Gastroesophageal sphincter (tissue), 3 donors: ENCODE results near the gene KRT78.

Experiments
- CTCF ChIP-seq, 4 experiments: fragments of 200-600 bp in 2 of 4; fragments of 450-650 bp in 2 of 4; sonication (generic) in 1 of 4; IDR thresholded peaks; one replicate each; pipeline ENCODE4 v1.5.1; 2017 to 2019; ENCODE audit warnings: antibody characterized with exemption in 4 of 4, mild to moderate bottlenecking in 2 of 4, moderate library complexity in 2 of 4
- POLR2A ChIP-seq, 2 donors: fragments of 450-650 bp; IDR thresholded peaks; one replicate each; pipeline ENCODE4 v1.6.1; 2017; ENCODE audit warnings: antibody characterized with exemption in 2 of 2, mild to moderate bottlenecking in 2 of 2, moderate library complexity in 1 of 2
- POLR2AphosphoS5 ChIP-seq: sonication (generic); formaldehyde crosslinking; IDR thresholded peaks from one replicate; pipeline ENCODE4 v1.6.1; 2017; ENCODE audit warnings: antibody characterized with exemption

- TF ChIP-seq CTCF (IDR thresholded peaks at IDR 0.05): no peak
- TF ChIP-seq POLR2AphosphoS5: no peak
- no peak for TF ChIP-seq POLR2A (IDR thresholded peaks at IDR 0.05)
Observed at GRCh38 chr12:52873513-52873831, 24.7 kb upstream of the KRT78 start.
